Measurements from ENCODE around the gene NTPCR. TPM values are rescaled to one million over a fixed set of nuclear protein-coding genes. Genes with fewer than 3 reads are reported as not detected.

NTPCR gene
- total RNA-seq, 1 donor = 15.6 TPM

DNA sequence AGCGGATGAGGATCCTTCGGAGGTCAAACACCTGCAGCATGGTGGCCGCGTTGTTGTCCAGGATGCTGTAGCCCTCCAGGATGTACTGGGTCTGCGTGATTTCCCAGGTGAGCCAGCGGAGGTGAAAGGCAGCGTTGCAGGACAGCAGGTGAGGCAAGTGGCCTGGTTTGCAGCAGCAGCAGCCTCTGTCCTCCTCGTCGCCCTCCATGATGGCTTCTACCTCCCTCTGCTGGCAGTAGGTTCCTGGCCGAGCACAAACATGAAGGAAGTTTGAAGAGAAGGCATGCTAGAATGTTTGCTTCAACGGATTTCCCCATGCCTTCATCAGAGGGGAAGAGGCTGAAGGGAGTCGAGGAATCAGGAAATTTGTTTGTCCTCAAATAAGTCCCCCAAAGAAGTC is 74.7 kb downstream of the NTPCR start:
- TF ChIP-seq, protein P1, sequence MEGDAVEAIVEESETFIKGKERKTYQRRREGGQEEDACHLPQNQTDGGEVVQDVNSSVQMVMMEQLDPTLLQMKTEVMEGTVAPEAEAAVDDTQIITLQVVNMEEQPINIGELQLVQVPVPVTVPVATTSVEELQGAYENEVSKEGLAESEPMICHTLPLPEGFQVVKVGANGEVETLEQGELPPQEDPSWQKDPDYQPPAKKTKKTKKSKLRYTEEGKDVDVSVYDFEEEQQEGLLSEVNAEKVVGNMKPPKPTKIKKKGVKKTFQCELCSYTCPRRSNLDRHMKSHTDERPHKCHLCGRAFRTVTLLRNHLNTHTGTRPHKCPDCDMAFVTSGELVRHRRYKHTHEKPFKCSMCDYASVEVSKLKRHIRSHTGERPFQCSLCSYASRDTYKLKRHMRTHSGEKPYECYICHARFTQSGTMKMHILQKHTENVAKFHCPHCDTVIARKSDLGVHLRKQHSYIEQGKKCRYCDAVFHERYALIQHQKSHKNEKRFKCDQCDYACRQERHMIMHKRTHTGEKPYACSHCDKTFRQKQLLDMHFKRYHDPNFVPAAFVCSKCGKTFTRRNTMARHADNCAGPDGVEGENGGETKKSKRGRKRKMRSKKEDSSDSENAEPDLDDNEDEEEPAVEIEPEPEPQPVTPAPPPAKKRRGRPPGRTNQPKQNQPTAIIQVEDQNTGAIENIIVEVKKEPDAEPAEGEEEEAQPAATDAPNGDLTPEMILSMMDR (IDR thresholded peaks at IDR 0.05; ENCODE audit: extremely low read depth, low read depth, low read length) = peak; percentile 39
- Histone ChIP-seq H2AFZ (ENCODE audit: low read length) (no peak overlapping the region), H4K20me1 (ENCODE audit: insufficient read depth, low read length) (no peaks in the 10 kb centered on the region), H3K4me2 (ENCODE audit: insufficient read depth, low read length) (no peak overlapping the region), H3K9me3 (ENCODE audit: low read depth, low read length) (no peaks in the 10 kb centered on the region), H3K27ac (ENCODE audit: low read depth, low read length) (no peak overlapping the region), H3K27me3 (ENCODE audit: insufficient read depth, low read length) (no peaks in the 10 kb centered on the region), H3K36me3 (ENCODE audit: insufficient read depth, low read length) (no peaks in the 10 kb centered on the region), H3K4me1 (ENCODE audit: insufficient read depth, low read length) (no peaks in the 10 kb centered on the region), H3K79me2 (ENCODE audit: insufficient read depth, low read length) (no peaks in the 10 kb centered on the region), H3K4me3 (ENCODE audit: insufficient read depth, low read length) (no peak overlapping the region)
- peak; percentile 48 for DNase-seq (ENCODE audit: insufficient read length, low spot score, missing footprints)

DNA sequence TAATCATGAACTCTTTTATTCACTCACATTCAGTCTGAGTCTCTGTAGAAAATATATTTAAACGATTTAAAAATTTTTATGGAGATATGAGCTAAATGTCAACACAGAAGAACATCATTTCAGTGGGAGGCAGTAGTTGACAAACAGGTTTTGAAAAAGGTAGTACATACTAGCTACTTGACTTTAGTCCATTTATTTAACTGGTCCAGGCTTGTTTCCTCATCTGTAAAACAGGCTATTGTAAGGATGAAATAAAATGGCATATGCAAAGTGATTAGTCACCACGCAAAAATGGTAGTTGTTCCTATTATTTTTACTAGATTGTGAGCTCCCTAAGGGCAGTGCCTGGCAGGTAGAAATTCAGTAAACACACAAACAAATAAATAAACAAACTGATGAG is 75.2 kb downstream of the NTPCR start:
- no peak overlapping the region for H2AFZ ChIP-seq (ENCODE audit: low read length)
- no peaks in the 10 kb centered on the region for H4K20me1 ChIP-seq (ENCODE audit: insufficient read depth, low read length)
- H3K27me3 ChIP-seq (ENCODE audit: insufficient read depth, low read length) = no peaks in the 10 kb centered on the region
- no peak overlapping the region for H3K4me2 ChIP-seq (ENCODE audit: insufficient read depth, low read length)
- no peaks in the 10 kb centered on the region for H3K36me3 ChIP-seq (ENCODE audit: insufficient read depth, low read length)
- no peaks in the 10 kb centered on the region for H3K79me2 ChIP-seq (ENCODE audit: insufficient read depth, low read length)
- H3K4me3 ChIP-seq (ENCODE audit: insufficient read depth, low read length) = no peak overlapping the region
- no peaks in the 10 kb centered on the region for H3K4me1 ChIP-seq (ENCODE audit: insufficient read depth, low read length)
- DNase-seq (ENCODE audit: insufficient read length, low spot score, missing footprints) = no peak
- TF ChIP-seq, protein P1 (IDR thresholded peaks at IDR 0.05; ENCODE audit: extremely low read depth, low read depth, low read length) = no peak
- H3K27ac ChIP-seq (ENCODE audit: low read depth, low read length) = no peak overlapping the region
- no peaks in the 10 kb centered on the region for H3K9me3 ChIP-seq (ENCODE audit: low read depth, low read length)

DNA sequence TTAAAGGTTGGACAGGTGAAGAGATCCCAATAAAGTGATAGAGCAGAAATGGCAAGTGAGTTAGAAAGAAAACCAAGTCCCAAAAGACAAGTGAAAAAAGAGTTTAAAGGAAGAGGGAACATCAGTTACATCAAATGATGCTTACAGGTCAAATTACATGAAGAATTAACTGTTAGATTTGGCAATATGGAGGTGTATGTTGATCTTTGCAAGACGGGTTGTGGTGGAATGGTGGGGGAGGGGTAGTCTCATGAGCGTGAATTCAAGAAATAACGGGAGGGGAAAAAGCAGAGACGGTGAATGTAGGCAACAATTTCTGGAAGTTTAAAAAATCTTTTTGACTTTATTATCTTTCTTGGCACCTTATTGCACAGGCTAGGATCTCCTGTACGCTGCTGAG is 76.6 kb downstream of the NTPCR start:
- Histone ChIP-seq H3K4me1 (ENCODE audit: insufficient read depth, low read length) (no peaks in the 10 kb centered on the region), H4K20me1 (ENCODE audit: insufficient read depth, low read length) (no peaks in the 10 kb centered on the region), H3K36me3 (ENCODE audit: insufficient read depth, low read length) (no peaks in the 10 kb centered on the region), H3K79me2 (ENCODE audit: insufficient read depth, low read length) (no peaks in the 10 kb centered on the region), H3K27me3 (ENCODE audit: insufficient read depth, low read length) (no peaks in the 10 kb centered on the region), H3K4me2 (ENCODE audit: insufficient read depth, low read length) (no peak overlapping the region), H2AFZ (ENCODE audit: low read length) (no peak overlapping the region), H3K4me3 (ENCODE audit: insufficient read depth, low read length) (no peak overlapping the region), H3K9me3 (ENCODE audit: low read depth, low read length) (no peaks in the 10 kb centered on the region), H3K27ac (ENCODE audit: low read depth, low read length) (no peak overlapping the region)
- no peak for DNase-seq (ENCODE audit: insufficient read length, low spot score, missing footprints)
- TF ChIP-seq, protein P1 (IDR thresholded peaks at IDR 0.05; ENCODE audit: extremely low read depth, low read depth, low read length) = no peak

DNA sequence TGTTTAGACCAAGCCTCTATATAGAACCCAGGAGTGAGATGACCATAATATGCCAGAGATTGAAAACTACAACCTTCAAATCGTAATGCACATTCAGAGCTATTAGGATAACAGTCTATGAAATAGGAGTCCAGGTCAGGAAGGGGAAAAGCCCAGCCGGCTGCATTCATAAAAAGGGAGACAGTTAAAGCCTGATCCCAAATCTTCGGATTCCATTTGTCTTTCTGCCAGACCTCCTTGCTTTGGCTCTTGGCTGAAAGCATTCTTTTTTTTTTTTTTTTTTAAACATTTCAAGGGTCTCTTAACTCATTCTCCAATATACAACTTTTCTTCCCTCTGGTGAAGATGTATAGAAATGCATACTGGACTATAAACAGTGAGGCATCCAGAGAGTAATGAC is 81.1 kb downstream of the NTPCR start:
- Histone ChIP-seq H3K9me3 (ENCODE audit: low read depth, low read length) (no peaks in the 10 kb centered on the region), H3K27ac (ENCODE audit: low read depth, low read length) (no peak overlapping the region), H3K4me1 (ENCODE audit: insufficient read depth, low read length) (peaks cover 8% of the 10 kb centered on the region), H2AFZ (ENCODE audit: low read length) (no peak overlapping the region), H3K4me2 (ENCODE audit: insufficient read depth, low read length) (no peak overlapping the region), H3K36me3 (ENCODE audit: insufficient read depth, low read length) (no peaks in the 10 kb centered on the region), H3K79me2 (ENCODE audit: insufficient read depth, low read length) (no peaks in the 10 kb centered on the region), H4K20me1 (ENCODE audit: insufficient read depth, low read length) (no peaks in the 10 kb centered on the region), H3K4me3 (ENCODE audit: insufficient read depth, low read length) (no peak overlapping the region), H3K27me3 (ENCODE audit: insufficient read depth, low read length) (no peaks in the 10 kb centered on the region)
- DNase-seq (ENCODE audit: insufficient read length, low spot score, missing footprints) = no peak
- TF ChIP-seq, protein P1 (IDR thresholded peaks at IDR 0.05; ENCODE audit: extremely low read depth, low read depth, low read length) = no peak

All from osteoblast (primary cell).